ENCODE measurements around the gene FRMD4B.

Gene FRMD4B

DNA sequence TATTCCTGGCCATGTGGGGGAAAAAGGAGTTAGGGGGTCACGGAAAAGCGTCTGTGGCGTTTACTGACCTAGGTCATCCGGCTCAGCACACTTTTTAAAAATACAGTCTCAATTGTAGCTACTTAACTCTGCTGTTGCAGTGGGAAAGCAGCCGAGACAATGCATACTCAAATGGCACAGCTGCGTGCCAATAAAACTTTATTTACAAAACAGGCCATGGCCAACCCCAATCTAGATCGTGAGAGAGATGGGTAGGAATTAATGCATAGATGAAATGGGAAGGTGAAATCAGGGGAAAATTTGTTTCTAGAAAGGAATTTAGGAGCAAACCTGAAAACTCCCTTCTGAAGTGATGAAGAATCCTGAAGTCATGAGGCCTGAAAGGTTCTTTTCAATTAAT is 22.0 kb upstream of the FRMD4B start:
- DNase-seq (ENCODE audit: low spot score) = no peak
- in situ Hi-C loops (cut with MboI; ENCODE audit: low sequenced_read_pairs, unreplicated experiment) = no loop called here
- TF ChIP-seq, protein P1, sequence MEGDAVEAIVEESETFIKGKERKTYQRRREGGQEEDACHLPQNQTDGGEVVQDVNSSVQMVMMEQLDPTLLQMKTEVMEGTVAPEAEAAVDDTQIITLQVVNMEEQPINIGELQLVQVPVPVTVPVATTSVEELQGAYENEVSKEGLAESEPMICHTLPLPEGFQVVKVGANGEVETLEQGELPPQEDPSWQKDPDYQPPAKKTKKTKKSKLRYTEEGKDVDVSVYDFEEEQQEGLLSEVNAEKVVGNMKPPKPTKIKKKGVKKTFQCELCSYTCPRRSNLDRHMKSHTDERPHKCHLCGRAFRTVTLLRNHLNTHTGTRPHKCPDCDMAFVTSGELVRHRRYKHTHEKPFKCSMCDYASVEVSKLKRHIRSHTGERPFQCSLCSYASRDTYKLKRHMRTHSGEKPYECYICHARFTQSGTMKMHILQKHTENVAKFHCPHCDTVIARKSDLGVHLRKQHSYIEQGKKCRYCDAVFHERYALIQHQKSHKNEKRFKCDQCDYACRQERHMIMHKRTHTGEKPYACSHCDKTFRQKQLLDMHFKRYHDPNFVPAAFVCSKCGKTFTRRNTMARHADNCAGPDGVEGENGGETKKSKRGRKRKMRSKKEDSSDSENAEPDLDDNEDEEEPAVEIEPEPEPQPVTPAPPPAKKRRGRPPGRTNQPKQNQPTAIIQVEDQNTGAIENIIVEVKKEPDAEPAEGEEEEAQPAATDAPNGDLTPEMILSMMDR (IDR thresholded peaks at IDR 0.05; ENCODE audit: borderline replicate concordance, control extremely low read depth, extremely low read depth, insufficient read depth, missing control alignments) = no peak

DNA sequence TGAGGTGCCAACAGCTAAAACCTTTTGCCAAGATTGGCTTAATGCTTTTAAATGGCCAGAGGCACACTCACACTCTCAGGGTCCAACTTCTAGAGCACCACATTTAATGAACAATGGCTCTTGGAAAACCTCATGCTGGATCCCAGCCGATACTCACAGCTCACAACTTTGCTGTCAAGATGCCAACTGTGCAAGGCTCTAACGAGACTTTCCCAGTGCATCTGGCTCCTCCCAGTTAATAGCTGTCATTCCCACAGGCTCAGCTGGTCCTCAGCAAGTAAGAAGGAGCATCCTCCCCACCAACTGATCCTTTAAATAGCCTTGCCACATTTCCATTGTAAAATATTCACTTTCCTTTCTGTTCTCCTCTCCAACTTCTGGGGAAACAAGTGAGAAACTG is 20.3 kb upstream of the FRMD4B start:
- in situ Hi-C loops (cut with MboI; ENCODE audit: low sequenced_read_pairs, unreplicated experiment) = no loop called here
- TF ChIP-seq, protein P1 (IDR thresholded peaks at IDR 0.05; ENCODE audit: borderline replicate concordance, control extremely low read depth, extremely low read depth, insufficient read depth, missing control alignments) = no peak

DNA sequence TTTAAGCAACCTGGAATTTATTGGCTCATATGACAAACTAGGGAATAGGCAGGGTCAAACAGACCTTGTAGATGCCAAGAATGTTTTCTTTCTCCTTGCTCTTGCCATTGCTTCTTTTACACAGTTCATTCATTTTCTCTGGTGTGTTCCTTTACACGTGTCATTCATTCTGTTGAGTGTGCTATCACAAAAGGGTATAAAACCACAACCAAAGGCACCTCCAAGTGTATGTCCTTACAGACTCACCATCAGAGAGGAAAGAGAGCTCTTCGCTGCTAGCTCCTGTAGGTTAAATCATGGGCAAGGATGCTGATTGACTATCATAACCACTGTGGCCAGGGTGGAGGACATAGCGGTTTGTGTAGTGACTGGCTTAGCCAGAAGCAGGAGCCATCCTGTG is 19.2 kb upstream of the FRMD4B start:
- TF ChIP-seq, protein P1 (IDR thresholded peaks at IDR 0.05; ENCODE audit: borderline replicate concordance, control extremely low read depth, extremely low read depth, insufficient read depth, missing control alignments) = no peak
- in situ Hi-C loops (cut with MboI; ENCODE audit: low sequenced_read_pairs, unreplicated experiment) = no loop called here

More for the DNA sequence above, 20.3 kb upstream of the FRMD4B start:
- no peak for DNase-seq (ENCODE audit: low spot score)

DNA sequence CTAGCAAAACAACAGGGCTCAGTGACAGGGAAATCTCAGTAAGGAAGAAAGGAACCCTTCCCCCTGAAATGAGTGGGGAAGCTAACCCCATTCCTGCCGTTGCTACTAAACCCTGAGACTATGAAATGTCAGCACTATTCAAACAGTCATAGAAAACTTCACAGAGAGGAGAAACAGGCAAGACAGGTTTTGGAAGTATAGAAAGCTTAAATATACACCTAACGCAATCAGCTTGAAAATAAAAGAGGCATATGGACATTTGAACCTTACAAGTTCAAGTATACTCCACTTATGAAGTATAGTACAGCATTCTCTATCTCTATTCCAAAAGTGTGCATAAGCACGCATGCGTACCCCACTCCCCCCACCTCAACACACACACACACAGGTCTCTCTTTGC is 17.6 kb upstream of the FRMD4B start:
- TF ChIP-seq, protein P1 (IDR thresholded peaks at IDR 0.05; ENCODE audit: borderline replicate concordance, control extremely low read depth, extremely low read depth, insufficient read depth, missing control alignments) = no peak
- DNase-seq (ENCODE audit: low spot score) = no peak
- in situ Hi-C loops (cut with MboI; ENCODE audit: low sequenced_read_pairs, unreplicated experiment) = no loop called here

More for the DNA sequence above, 19.2 kb upstream of the FRMD4B start:
- DNase-seq (ENCODE audit: low spot score) = no peak

DNA sequence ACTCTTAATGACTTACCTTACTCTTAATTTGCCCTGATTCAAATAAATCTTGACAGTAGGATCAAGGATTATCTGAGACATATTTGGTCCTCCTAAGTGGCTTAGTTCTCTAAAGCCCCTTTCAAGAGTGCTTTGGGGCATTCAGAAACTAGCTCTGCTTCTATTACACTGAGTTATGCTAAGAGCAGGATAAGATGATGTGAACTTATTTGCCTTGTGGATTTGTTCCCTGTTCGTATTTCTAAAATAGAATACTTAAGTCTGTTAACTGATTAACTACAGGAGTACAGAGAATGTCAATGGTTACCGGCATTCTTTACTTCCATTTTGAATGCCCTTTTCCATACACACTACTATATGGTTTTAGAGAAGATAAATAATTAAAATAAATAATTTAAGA is 14.8 kb upstream of the FRMD4B start:
- no peak for DNase-seq (ENCODE audit: low spot score)
- in situ Hi-C loops (cut with MboI; ENCODE audit: low sequenced_read_pairs, unreplicated experiment) = no loop called here
- TF ChIP-seq, protein P1 (IDR thresholded peaks at IDR 0.05; ENCODE audit: borderline replicate concordance, control extremely low read depth, extremely low read depth, insufficient read depth, missing control alignments) = no peak

DNA sequence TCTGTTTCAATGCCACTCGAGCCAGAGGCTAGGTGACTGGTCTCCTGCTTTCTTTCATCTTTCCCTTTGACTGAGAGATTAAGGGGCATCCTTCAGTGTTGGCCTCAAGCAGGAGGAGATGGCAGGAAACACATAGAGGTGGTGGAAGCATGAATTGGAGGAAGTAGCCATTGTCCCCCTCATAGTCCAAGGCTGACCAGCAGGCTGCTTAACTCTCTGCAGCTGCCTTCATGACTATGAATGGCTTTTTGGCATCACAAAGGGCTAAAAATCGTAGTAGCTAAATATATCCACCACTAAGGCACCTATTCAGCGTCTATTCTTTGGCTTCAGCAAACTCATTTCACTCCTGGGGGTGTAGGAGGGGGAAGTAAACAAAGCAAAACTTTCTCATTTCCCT is 7.0 kb upstream of the FRMD4B start:
- in situ Hi-C loops (cut with MboI; ENCODE audit: low sequenced_read_pairs, unreplicated experiment) = no loop called here
- TF ChIP-seq, protein P1 (IDR thresholded peaks at IDR 0.05; ENCODE audit: borderline replicate concordance, control extremely low read depth, extremely low read depth, insufficient read depth, missing control alignments) = no peak
- no peak for DNase-seq (ENCODE audit: low spot score)

DNA sequence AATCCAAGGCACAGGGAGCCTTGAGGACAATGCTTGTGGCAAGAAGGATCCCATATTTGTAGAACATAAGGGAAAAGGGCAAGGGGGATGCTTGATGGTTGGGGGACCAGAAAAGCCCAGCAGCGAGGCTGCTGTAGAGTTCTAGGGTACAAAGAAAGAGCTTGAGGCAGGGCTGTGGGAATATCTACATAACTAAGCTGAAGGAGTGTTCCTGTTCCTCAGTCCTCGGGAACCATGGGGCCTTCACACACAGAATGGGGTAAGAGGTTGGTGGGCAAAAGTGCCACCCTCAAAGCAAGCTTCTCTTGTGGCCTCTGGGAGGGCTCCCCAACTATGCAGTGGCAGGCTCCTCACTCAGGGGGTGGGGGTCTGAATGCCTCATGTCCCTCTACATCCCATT is 6.5 kb upstream of the FRMD4B start:
- TF ChIP-seq, protein P1 (IDR thresholded peaks at IDR 0.05; ENCODE audit: borderline replicate concordance, control extremely low read depth, extremely low read depth, insufficient read depth, missing control alignments) = no peak
- no peak for DNase-seq (ENCODE audit: low spot score)
- in situ Hi-C loops (cut with MboI; ENCODE audit: low sequenced_read_pairs, unreplicated experiment) = no loop called here
